Airway epithelial cell (primary cell): ENCODE results near the gene UMOD. TPM values are rescaled to one million over a fixed set of nuclear protein-coding genes. Genes with fewer than 3 reads are reported as not detected.

ENCODE experiments used
- total RNA-seq: library from RNA; depleted of rRNA; stranded (reverse); fragments of >200 nt; gene quantifications from 2 replicates; pipeline ENCODE4 v1.2.3, GENCODE V29; 2015

The UMOD gene
- total RNA-seq, result not detected in 2 replicates

GRCh38 chr16:20352615-20353014 lies at the start of gene UMOD:
Gene UMOD (minus strand): TSS chr16:20352715. CDS start chr16:20350737, 1,978 bp downstream.

GRCh38 chr16:20327444-20328041 lies 25.0 kb downstream of the UMOD start, which contains the start of gene GP2:
Gene GP2 (minus strand): TSS chr16:20327513. CDS start chr16:20326431, 1,082 bp downstream.

Other genes with a start within 250 kb of the UMOD start
- not detected in 2 replicates for gene GP2, start 25.2 kb downstream of the UMOD start, total RNA-seq
- gene PDILT, start 52.0 kb upstream of the UMOD start, total RNA-seq, result not detected in 2 replicates
- gene ACSM5, start 56.8 kb upstream of the UMOD start, total RNA-seq, result not detected in 2 replicates
- not detected in 2 replicates for gene ACSM2A, start 98.8 kb upstream of the UMOD start, total RNA-seq
- not detected in 2 replicates for gene ACSM2B, start 223.7 kb upstream of the UMOD start, total RNA-seq